NCI-H1105 treated with DMSO at 0.1 percent for 48 hours (cell line): ENCODE results near the gene UBASH3B.

Source experiments
- DNase-seq: peaks from one replicate; lab custom pipeline; 2025; lab: John Stamatoyannopoulos, UW

The UBASH3B gene

DNA sequence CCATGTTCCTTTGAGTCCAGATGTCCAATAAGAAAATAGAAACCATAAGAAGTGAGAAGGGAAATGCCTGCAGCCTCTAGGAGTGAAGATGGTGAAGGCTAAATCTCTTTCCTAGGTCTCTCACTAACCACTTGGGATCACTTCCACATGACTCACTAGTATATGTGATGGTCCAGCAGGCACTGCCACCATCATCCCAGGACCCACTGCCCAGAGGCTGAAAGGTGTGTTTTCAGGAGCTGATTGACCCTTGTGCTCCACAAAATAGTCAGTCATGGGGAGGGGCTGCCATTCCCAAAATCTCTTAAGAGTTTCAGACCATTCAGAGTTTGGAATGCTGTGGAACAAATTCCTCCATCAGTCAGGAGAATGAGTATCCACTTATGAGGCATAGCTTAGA lies 22.9 kb downstream of the UBASH3B start:
- no peak for DNase-seq

- no peak for DNase-seq
Measured at GRCh38 chr11:122679466-122679865, 23.9 kb downstream of the UBASH3B start.

DNA sequence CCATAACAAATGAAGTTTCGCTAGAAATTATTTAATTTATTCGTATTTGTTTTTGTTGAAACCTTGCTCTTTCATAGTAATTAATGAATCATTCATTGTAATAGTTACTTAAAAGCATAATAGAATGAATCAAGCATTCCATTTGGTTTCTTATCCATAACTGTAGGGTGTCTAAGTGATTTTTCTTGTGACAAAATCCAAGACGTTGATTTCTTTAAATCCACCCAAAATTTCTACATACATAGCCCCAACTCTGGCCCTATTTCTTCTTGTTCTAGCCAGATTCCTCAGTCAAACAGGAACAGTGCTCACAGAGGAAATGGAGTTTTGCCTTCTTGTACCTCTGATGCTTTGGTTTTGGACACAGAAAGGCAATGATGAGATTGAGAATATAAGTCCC lies 25.5 kb downstream of the UBASH3B start:
- DNase-seq, result no peak

GRCh38 chr11:122681735-122682134 lies 26.2 kb downstream of the UBASH3B start:
- DNase-seq, result no peak

GRCh38 chr11:122682464-122682863 lies 26.9 kb downstream of the UBASH3B start:
- DNase-seq, result no peak

DNA sequence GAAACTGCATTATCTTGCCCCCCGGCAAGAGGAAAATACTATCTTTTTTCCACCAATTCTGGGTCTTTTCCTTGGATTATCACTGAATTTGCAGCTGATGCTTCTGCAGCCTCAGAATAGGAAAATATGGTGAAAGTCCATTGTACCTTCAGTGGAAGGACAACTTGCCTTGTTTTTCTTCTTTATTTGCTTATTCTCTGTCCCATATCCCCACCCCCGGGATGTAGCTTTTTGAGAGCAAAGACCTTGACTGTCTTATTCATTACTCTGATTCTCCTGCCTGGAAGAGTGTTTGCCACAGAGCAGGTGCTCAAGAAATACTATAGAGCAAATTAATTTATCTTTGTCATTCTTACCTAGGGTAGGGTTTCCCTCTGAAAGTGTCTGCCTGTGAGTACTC lies 29.5 kb downstream of the UBASH3B start:
- DNase-seq, result no peak

DNA sequence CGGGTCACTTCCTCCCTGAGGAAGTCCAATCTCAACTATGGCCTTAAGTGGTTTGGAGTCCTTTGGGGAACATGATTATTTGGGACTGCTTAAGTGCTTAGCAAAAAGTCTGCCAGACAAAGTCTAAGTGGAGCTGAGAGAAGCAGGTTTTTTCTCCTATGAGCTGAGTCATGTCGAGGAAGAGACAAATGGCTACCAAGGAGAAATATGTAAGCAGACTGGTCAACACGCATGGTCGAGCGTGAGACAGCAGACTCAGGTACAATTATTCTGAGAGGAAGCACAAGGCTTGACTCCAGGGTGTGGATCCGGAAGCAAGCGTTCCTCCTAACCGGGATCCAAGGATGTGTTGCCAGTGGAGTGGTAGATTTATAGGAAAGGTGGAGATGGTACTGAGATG lies 30.6 kb downstream of the UBASH3B start:
- DNase-seq, result no peak

- DNase-seq, result no peak
Measured at GRCh38 chr11:122690384-122690783, 34.9 kb downstream of the UBASH3B start.

GRCh38 chr11:122690801-122691548 lies 35.5 kb downstream of the UBASH3B start:
- DNase-seq, result no peak

DNA sequence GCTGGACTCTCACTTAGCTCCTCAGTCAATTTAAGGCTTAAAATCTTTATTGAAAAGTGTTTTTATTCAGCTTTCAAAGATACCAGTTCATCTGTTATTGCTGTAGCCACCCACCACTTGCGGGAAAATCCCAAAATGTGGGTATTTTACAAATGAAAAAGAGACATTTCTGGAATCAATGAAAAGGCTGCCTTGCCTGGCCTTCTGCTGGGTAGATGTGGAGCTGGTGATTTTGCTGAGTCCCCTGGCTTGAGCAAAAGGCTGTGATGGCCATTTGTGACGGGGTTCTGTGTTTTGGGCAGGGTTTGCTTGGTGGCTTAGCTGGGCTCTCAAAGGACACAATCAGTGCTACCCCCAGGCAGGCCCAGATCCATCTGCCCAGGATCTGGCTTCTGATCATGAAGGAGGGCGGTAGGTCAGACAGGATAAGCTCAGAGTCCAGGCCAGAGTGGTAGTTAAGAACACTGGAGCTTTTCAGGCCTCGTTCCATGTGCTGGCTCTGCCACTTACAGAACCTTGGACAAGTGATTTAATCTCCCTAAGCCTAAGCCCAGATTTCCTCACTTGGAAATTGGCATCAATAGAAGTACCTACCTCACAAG lies 36.1 kb downstream of the UBASH3B start:
- no peak for DNase-seq

DNA sequence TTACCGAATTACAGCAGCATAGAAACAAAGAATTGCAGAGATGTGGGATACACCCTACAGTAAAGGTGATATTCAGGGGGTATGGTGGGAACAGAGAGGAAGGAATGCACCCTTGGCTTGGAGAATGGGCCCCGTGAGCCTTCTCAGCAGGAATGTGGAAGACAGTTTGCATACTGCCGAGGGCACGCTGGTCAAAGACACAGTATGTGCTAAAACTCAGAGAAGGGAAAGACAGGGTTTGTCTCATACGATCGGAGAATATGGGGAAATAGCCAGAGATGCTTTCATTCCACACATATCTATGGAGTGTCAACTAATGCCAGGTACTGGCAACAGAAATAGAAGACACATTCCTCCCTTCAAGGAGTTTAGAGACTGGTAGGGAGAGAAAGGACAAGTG lies 36.9 kb downstream of the UBASH3B start:
- no peak for DNase-seq

- no peak for DNase-seq
Measured at GRCh38 chr11:122695076-122695615, 39.6 kb downstream of the UBASH3B start.

DNA sequence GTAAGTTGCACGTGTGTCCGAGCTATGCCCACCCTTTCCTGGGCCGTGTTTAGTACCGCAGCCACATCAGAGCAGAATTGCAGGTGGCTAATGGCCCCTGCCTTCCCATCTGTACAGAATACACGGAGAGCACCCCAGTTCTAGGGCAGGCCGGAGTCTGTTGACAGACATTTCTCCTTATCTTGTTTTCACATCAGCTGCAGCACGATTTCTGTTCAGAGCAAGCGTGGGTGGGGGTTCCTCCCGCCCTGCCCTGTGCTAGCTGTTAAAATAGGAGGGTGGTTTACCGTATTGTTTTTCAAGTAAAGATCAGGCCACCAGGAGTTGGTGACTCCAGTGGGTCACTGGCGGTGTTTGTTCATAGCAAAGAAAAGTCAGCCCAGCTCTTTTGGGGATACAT lies 41.1 kb downstream of the UBASH3B start:
- DNase-seq, result no peak

GRCh38 chr11:122697636-122698167 lies 42.2 kb downstream of the UBASH3B start:
- DNase-seq, result no peak

GRCh38 chr11:122698392-122698791 lies 42.9 kb downstream of the UBASH3B start:
- no peak for DNase-seq

DNA sequence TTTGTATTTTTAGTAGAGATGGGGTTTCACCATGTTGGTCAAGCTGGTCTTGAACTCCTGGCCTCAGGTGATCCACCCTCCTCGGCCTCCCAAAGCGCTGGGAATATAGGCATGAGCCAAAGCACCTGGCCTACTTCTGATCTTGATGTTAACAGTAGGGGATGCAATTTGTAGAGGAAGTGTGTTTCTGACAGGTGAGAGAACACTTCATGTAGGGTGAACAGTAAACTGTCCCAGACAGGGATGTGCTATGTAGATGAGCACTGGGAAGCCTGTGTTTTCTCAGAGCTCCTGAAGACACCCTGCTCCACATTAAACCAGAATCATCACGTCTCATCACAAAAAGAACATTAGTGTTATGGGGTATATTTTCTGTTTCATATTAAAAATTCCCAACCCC lies 45.1 kb downstream of the UBASH3B start:
- no peak for DNase-seq

DNA sequence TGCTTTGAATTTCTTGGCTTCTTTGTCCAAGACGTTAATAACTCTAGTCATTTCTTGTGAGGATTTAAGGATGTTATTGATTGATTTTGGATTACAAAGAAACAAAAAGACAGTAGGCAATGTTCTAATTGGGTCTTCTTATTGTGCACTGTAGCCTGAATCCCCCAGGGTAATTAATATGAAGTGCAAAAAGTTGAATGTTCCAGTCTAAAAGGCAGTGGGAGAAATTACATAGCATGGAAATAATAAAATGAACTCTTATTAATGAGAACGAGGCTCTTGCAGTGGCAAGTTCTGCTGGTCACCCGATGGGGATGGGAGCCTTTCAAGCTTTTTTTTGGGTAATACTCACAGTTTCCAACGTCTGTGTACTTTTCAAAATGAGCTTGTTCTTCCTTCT lies 45.6 kb downstream of the UBASH3B start:
- no peak for DNase-seq

DNA sequence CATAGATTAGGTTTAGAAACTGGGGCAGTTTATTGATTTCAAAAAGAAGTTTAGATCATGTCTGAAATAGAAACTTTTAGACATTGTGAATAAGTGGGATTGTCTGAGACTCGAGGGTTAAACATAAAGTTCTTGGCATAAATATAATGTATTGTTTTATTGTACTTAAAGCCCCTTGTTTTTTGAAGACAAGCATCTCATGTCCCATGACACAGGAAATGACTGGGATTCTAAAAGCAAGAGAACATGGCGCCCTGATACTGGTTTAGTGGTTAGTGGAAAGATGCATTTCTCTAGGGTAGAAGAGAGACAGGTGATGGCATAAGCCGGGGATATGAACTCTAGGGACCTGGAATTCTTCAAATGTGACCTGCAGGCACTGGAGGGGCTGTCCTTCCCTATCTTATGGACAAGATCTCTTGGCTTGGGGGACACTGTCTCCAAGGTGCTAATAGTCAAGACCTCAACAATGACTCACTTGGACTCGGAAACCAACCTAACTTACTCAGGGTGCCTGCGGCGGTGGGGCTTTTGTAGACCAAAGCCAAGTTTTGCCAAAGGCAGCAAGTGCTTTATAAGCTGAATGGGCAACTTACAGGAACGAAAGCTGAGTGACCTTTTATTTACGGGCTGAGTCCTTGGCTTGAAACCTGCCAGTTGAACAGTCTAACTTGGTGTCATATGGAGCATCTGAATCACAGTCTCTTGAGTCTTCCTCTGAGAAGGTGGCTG lies 48.2 kb downstream of the UBASH3B start:
- DNase-seq, result no peak

GRCh38 chr11:122705396-122705795 lies 49.9 kb downstream of the UBASH3B start:
- DNase-seq, result no peak

DNA sequence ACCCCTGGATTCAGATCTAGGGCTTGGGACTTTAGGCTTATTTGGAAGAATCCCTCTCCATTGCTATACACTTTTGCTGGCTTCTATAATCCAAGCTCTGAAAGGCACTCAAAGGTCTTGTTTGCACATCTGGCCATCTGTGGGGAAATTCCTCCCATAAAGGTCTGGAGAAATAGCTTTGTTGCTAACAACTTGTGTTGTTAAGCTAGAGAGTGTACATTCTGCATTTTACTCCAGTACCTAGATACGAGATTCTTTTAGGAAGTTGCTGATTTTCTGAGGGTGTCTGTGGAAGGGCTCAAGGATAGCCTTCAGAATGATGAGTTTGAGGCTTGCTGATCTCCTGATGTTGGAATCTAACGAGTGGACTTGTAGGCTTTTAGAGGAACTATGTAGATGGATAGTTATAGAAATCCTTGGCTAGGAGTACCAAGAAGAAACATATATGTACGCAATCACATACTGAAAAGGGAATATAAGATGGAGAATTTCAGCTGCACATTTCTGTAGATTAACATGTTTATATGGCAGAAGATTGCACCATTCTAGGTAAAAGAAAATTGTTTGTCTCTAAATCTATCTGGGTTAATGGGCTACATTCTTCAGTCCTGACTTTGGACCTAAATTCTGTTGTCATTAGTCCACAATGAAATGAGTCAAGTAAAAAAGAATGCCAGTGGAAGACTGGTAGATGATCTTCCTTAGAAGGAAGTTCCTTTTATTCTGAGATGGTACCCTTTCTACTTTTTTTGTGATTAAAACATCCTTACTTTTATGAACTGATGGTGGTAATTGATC lies 51.0 kb downstream of the UBASH3B start:
- no peak for DNase-seq

- DNase-seq, result no peak
Measured at GRCh38 chr11:122707111-122707510, 51.6 kb downstream of the UBASH3B start.

DNA sequence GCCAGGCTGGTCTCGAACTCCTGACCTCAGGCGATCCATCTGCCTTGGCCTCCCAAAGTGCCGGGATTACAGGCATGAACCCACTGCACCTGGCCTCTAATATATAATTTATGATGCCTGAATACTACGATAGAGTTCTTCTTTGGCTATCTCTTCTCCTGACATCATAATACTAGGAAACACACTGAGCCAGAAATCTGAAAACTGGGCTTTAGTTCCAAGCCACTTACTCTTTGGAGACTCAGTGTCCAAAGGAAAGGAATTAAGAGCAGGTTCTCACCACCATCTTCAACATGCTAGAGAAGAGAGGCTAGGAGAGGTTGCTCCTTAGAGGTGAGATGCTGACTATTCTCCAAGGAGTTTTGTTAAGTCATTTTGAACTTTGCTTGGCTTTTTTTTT lies 52.4 kb downstream of the UBASH3B start:
- DNase-seq, result no peak
